Pericardium fibroblast (primary cell): ENCODE results near the gene IFFO2. TPM values are rescaled to one million over a fixed set of nuclear protein-coding genes. Genes with fewer than 3 reads are reported as not detected.

Experiments
- total RNA-seq: library from RNA; depleted of rRNA; stranded (reverse); fragments of >200 nt; gene quantifications from 2 replicates; pipeline ENCODE4 v1.2.3, GENCODE V29; 2015

Gene IFFO2
- total RNA-seq: 6.6 and 7.2 TPM in 2 replicates

GRCh38 chr1:18956193-18957135 lies at the start of gene IFFO2:
Gene IFFO2, minus strand, starts transcription at chr1:18956676. Its CDS starts 344 bp downstream, at chr1:18956332.

GRCh38 chr1:18902523-18903290 lies 53.8 kb downstream of the IFFO2 start, which contains the start of gene ALDH4A1:
Gene ALDH4A1, minus strand, starts transcription at chr1:18902555. Its CDS starts 32 bp downstream, at chr1:18902523.

GRCh38 chr1:18859560-18859959 lies 96.9 kb downstream of the IFFO2 start, which contains the start of gene TAS1R2:
Gene TAS1R2, minus strand, starts transcription at chr1:18859660. Its CDS starts 0 bp downstream, at chr1:18859660.

Other genes with a start within 250 kb of the IFFO2 start
- gene TAS1R2, start 97.0 kb downstream of the IFFO2 start, total RNA-seq: not detected in 2 replicates
- 9.6 and 18.6 TPM in 2 replicates for gene ALDH4A1, start 54.1 kb downstream of the IFFO2 start, total RNA-seq